T-helper 1 cell treated with Interleukin-12 subunit alpha and Interleukin-12 subunit beta and Interleukin-4 antibody, amounts not matched to agents 30 μg/mL and 1 μg/mL, for 36 hours (primary cell): ENCODE measurements around the gene GYPE.
"Not testable (repeated sequence)": the region's sequence is repeated elsewhere in the genome, so short reads cannot be mapped to it uniquely, and the experiment has no call there.

ENCODE experiments used
- H3K27ac Mint-ChIP-seq: one replicate; pipeline ENCODE4 v1.8.0; 2021; ENCODE audit warnings: mild to moderate bottlenecking, mixed read lengths
- H3K27me3 Mint-ChIP-seq: one replicate; pipeline ENCODE4 v1.8.0; 2021; ENCODE audit warnings: low read depth, mixed read lengths
- H3K36me3 Mint-ChIP-seq: one replicate; pipeline ENCODE4 v1.8.0; 2021; ENCODE audit warnings: low read depth, mixed read lengths
- H3K4me1 Mint-ChIP-seq: one replicate; pipeline ENCODE4 v1.8.0; 2021; ENCODE audit warnings: low read depth, mixed read lengths
- H3K4me3 Mint-ChIP-seq: one replicate; pipeline ENCODE4 v1.8.0; 2021; ENCODE audit warnings: mild to moderate bottlenecking, moderate library complexity, mixed read lengths
- H3K9me3 Mint-ChIP-seq: one replicate; pipeline ENCODE4 v1.8.0; 2021; ENCODE audit warnings: mixed read lengths

The GYPE gene

DNA sequence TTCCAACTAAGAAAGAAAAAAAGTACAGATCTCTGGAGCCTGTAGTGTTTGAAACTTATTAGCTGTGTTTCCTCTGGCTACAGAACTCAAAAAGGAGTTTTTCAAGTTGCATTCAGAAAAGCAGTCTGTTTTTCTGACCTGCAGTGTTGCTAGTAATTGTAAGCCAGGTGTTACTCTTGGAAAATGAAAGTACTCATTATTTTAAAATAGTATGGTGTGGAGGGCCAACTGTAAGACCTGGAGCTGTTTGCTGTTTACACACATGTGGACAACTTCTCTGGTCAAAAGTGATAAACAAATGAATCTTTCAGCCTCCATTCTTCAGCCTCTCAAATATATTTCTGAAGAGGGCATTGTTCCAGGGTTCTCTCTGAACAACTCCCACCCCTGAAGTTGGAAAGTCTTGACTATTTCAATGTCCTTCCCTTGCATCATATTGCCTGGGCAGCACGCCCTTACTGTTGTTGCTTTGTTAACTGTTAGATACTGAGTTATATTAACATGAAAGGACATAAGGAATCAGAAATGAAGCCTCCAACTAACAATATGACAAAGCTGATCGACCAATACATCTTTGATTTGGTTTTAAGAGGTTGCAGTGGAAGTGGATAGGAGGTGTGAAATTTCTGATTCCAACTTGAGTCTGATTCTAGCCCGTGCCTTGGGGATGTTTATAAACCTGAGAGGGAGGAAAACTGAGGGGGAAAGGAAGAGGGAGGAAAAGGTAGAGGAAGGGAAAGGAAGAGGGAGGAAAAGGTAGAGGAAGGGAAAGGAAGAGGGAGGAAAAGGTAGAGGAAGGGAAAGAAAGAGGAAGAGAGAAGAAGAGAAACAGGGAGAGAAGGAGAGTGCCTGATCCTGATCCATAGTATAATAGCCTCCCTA, 62.5 kb downstream of the GYPE start:
- not testable (repeated sequence) for H3K9me3 Mint-ChIP-seq, H3K27me3 Mint-ChIP-seq, H3K36me3 Mint-ChIP-seq, H3K27ac Mint-ChIP-seq, H3K4me1 Mint-ChIP-seq, H3K4me3 Mint-ChIP-seq

DNA sequence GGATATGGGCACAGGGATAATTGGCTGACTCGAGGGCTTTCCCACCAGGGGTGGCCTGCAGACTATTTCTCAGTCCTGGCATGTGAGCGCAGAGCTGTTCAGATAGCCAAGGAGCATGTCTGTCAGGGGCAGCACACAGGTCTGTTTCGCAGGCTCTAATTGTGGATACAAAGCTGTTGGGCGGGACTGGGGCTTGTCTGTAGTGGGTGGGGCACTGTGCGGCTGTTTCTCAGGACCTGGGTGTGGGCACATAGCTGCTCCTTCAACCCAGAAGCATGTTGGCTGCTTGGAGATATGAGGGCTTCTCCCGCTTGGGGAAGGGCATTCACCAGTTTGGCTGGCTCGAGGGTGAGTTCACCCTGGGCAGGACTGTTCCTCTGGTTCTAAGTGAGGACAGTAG, 65.9 kb downstream of the GYPE start:
- not testable (repeated sequence) for H3K36me3 Mint-ChIP-seq, H3K4me1 Mint-ChIP-seq, H3K9me3 Mint-ChIP-seq, H3K27me3 Mint-ChIP-seq, H3K4me3 Mint-ChIP-seq, H3K27ac Mint-ChIP-seq

DNA sequence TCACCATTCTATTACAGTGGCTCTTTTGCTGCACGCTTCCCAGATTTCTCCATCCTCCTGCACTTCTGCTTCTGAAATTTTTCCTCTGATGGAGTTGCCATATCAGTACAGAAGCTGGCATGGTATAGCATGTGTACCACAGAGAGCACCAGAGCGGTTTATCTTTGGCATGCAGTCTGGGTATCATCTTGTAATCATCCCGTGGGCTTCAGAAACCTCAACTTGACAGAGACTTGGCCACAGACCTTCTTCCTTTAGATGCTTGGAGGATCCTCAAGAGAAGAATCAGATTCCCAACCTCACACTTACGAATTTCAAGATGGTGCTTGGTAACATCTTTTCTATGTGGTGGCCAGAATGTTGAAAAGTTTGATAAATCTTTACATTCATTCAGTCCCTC, 71.2 kb downstream of the GYPE start:
- not testable (repeated sequence) for H3K4me1 Mint-ChIP-seq, H3K27ac Mint-ChIP-seq, H3K36me3 Mint-ChIP-seq, H3K27me3 Mint-ChIP-seq, H3K4me3 Mint-ChIP-seq
- peaks cover 15% of the 10 kb centered on the region for H3K9me3 Mint-ChIP-seq

DNA sequence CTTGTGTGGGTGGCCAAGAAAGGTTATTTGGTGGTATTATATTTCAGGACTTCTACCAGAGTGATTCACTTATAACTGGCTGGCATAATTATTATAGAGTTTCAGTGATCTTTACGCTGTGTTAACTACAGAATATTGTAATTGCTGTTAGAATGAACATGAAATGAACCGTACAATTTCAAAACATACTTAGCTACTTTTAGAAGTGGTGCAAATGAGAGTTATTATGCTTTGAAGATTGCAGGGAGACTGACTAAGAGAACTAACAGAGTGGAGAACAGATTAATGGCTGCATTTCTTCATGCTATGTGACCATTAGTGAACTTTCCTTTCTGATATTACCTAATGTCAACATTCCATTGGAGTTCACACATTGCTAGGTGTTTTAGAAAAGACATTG, 71.7 kb downstream of the GYPE start:
- H3K36me3 Mint-ChIP-seq, H3K27ac Mint-ChIP-seq, H3K4me1 Mint-ChIP-seq, H3K4me3 Mint-ChIP-seq, H3K27me3 Mint-ChIP-seq: not testable (repeated sequence)
- peaks cover 15% of the 10 kb centered on the region for H3K9me3 Mint-ChIP-seq

DNA sequence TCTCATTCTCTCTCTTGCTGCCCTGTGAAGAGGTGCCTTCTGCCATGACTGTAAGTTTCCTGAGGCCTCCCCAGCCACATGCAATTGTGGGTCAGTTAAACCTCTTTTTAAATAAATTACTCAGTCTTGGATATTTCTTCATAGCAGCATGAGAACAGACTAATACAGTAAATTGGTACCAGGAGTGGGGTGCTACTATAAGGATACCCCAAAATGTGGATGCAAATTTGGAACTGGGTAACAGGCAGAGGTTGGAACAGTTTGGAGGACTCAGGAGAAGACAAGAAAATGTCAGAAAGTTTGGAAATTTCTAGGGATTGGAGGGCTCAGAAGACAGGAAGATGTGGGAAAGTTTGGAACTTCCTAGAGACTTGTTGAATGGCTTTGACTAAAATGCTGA, 74.8 kb downstream of the GYPE start:
- H3K27ac Mint-ChIP-seq, H3K4me1 Mint-ChIP-seq, H3K36me3 Mint-ChIP-seq, H3K4me3 Mint-ChIP-seq, H3K27me3 Mint-ChIP-seq: not testable (repeated sequence)
- H3K9me3 Mint-ChIP-seq, result peaks cover 19% of the 10 kb centered on the region

DNA sequence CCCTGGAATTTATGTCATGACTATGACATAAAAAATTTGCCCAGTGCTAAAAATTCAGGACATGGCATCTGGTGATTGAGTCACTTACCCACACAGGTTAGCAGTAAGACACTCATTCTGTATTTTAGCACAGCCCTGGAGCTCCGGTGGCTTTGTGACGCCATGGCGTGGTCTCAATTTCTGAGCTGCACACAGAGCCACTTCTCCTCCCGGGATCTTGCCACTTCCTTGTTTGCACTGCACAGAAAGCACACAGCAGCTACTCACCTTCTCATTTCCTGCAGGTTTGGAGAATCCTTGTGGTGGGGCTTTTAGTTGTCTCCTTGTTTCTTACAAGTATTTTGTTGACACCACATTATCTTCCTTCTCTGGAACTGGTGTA, 76.1 kb downstream of the GYPE start:
- not testable (repeated sequence) for H3K27ac Mint-ChIP-seq, H3K36me3 Mint-ChIP-seq
- H3K9me3 Mint-ChIP-seq, result peaks cover 16% of the 10 kb centered on the region

More for the DNA sequence above, 76.1 kb downstream of the GYPE start:
- not testable (repeated sequence) for H3K4me1 Mint-ChIP-seq, H3K27me3 Mint-ChIP-seq, H3K4me3 Mint-ChIP-seq
